ENCODE measurements around the gene UBE2D2.

DNA sequence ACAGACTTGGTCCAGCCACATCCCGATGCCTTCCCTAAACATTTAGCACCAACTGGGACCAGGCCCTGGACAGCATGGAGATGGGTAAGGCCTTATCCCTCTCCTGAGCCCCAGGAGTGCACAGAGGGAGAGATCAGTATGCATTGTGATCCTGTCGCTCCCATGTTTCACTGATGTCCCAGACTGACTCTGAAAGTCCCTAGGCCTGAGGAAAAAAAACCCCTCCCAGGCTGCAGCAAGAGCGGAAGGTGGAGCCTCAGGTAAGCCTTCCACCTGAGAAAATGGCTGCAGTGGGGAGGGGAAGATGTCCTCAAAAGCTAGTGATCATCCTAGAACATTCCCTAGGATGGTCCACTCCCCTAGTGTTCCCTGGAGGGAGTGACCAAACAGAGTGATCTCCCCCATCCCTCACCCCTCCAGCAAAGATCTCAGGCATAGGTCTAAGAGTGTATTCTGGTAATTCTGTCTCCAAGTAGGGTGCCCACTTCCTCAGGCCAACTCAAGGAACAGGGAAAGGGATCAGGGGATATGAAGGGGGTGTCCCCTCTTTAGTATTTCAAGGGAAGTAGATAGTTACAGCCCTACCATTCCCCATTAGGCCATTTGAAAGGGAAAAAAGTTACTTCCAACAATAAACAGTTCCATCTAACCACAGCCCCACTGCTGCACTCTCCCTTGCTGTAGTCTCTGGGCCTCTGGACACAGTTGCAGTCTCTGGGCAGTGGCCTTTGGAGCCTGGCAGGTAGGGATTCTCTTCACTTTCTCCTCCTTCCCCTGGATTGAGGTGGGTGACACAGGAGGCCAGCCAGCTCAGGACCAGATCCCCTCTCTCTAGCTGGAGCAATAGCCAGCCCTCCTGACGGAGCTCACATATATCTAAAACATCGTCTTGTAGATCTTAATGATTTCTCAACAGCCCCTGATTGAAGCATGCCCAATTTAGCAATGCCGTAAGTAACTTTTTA, 80.3 kb downstream of the UBE2D2 start:
- no peak for TF ChIP-seq CTCF (IDR thresholded peaks at IDR 0.05)
- no peak for TF ChIP-seq POLR2AphosphoS5 (IDR thresholded peaks at IDR 0.05; ENCODE audit: low read depth, low read length)
- TF ChIP-seq SIN3A (IDR thresholded peaks at IDR 0.05; ENCODE audit: borderline replicate concordance, insufficient read depth, low read depth, low read length): no peak
